ENCODE measurements around the gene COL18A1.
"Not testable (repeated sequence)": the region's sequence is repeated elsewhere in the genome, so short reads cannot be mapped to it uniquely, and the experiment has no call there.

COL18A1 gene

GRCh38 chr21:45366476-45366875, 38.5 kb upstream of the COL18A1 start:
- DNase-seq: no peak

GRCh38 chr21:45366931-45367401, 38.0 kb upstream of the COL18A1 start:
- no peak for DNase-seq

GRCh38 chr21:45367402-45368351, 37.3 kb upstream of the COL18A1 start:
- no peak for DNase-seq

- DNase-seq: not testable (repeated sequence)
Measured at GRCh38 chr21:45369018-45369417, 35.9 kb upstream of the COL18A1 start.

- no peak for DNase-seq
Measured at GRCh38 chr21:45370575-45370974, 34.4 kb upstream of the COL18A1 start.

GRCh38 chr21:45371081-45371480, 33.9 kb upstream of the COL18A1 start:
- no peak for DNase-seq

GRCh38 chr21:45371655-45372054, 33.3 kb upstream of the COL18A1 start:
- DNase-seq: no peak

- DNase-seq: no peak
Measured at GRCh38 chr21:45372732-45373355, 32.1 kb upstream of the COL18A1 start.

GRCh38 chr21:45373991-45374816, 30.8 kb upstream of the COL18A1 start:
- no peak for DNase-seq

GRCh38 chr21:45374826-45375455, 30.0 kb upstream of the COL18A1 start:
- DNase-seq: no peak

- DNase-seq: no peak
Measured at GRCh38 chr21:45376459-45377324, 28.3 kb upstream of the COL18A1 start.

- DNase-seq: no peak
Measured at GRCh38 chr21:45377325-45377709, 27.6 kb upstream of the COL18A1 start.

- no peak for DNase-seq
Measured at GRCh38 chr21:45377866-45378257, 27.1 kb upstream of the COL18A1 start.

GRCh38 chr21:45378258-45378966, 26.6 kb upstream of the COL18A1 start:
- peak; percentile 64 for DNase-seq

GRCh38 chr21:45379171-45379900, 25.6 kb upstream of the COL18A1 start:
- DNase-seq: no peak

- DNase-seq: no peak
Measured at GRCh38 chr21:45379901-45380330, 25.0 kb upstream of the COL18A1 start.

GRCh38 chr21:45380566-45380965, 24.4 kb upstream of the COL18A1 start:
- no peak for DNase-seq

GRCh38 chr21:45381036-45381787, 23.8 kb upstream of the COL18A1 start:
- DNase-seq: no peak
